ENCODE measurements around the gene PACSIN2.

DNA sequence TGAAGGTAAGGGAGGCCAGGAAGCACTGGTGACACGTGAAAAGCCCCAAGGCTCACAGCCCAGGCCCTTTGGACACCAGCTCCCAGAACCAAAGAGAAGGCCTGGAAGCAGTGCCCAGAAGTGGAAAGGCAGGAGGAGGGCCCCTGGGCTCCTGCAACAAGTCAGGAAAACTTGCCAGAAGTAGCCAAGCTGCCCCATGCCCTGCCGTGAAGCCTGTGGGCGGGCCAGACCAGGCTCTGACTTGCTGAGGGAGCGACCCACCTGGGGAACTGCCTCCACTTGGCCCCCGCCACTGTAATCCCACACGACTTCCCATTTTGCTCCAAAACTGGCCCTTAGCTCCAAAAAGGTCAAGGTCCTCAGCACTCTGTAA, 106.6 kb downstream of the PACSIN2 start:
- TF ChIP-seq POLR2A (IDR thresholded peaks at IDR 0.05), result no peak
- TF ChIP-seq CTCF (IDR thresholded peaks at IDR 0.05), result no peak

Data from esophagus squamous epithelium (tissue), 4 donors.